B cell (primary cell): ENCODE results near the gene C2orf81. TPM values are rescaled to one million over a fixed set of nuclear protein-coding genes. Genes with fewer than 3 reads are reported as not detected.

Experiments
- ATAC-seq: fragments of 200-7000 bp; cut with Tn5 transposase; one replicate; pipeline ENCODE4 v1.10.0; 2021; ENCODE audit warnings: low read depth, mild to moderate bottlenecking, moderate number of reproducible peaks, moderate library complexity
- CTCF ChIA-PET: fragments of 350-600 bp; sonication (Branson Sonifier 250); formaldehyde crosslinking; loops from one replicate; lab custom pipeline; 2021; ENCODE audit warnings: antibody characterized with exemption, inconsistent platforms; lab: Charles Lee
- POLR2A ChIA-PET: fragments of 350-600 bp; sonication (Branson Sonifier 250); formaldehyde crosslinking; loops from one replicate; lab custom pipeline; 2021; ENCODE audit warnings: antibody characterized with exemption; lab: Charles Lee
- DNase-seq: peaks from one replicate; pipeline ENCODE4 v3.0.0; 2013
- H2AFZ ChIP-seq: 2 replicates; pipeline ENCODE4 v1.6.1; 2012; ENCODE audit warnings: mild to moderate bottlenecking, low read depth, low read length; ENCODE audit not compliant: insufficient read depth, poor library complexity, severe bottlenecking
- H3K27ac ChIP-seq, 2 donors: 1 replicate in 1 of 2; 2 replicates in 1 of 2; pipeline ENCODE4 v1.5.1; 2012 to 2013; ENCODE audit warnings: low read length in 2 of 2, mild to moderate bottlenecking in 2 of 2, moderate library complexity in 1 of 2
- H3K27me3 ChIP-seq, 4 experiments: fragments of 200-600 bp in 1 of 4; sonication (generic) in 1 of 4; replicated peaks in 1 of 4; 1 replicate in 2 of 4; 2 replicates in 2 of 4; pipeline versions ENCODE4 v1.6.1 to v1.7.0; 2013 to 2016; ENCODE audit warnings: low read length in 3 of 4, mild to moderate bottlenecking in 2 of 4, mixed read lengths in 1 of 4, moderate library complexity in 1 of 4; ENCODE audit not compliant: insufficient read depth in 4 of 4, control insufficient read depth in 3 of 4; ENCODE audit errors: control extremely low read depth in 1 of 4
- H3K36me3 ChIP-seq, 2 experiments: replicated peaks in 1 of 2; 1 replicate in 1 of 2; 2 replicates in 1 of 2; pipeline versions ENCODE4 v1.6.1 to v1.7.1; 2013; ENCODE audit warnings: low read length in 1 of 2; ENCODE audit not compliant: insufficient read depth in 2 of 2, control insufficient read depth in 1 of 2; ENCODE audit errors: control extremely low read depth in 1 of 2, extremely low read depth in 1 of 2
- H3K4me1 ChIP-seq, 2 donors: fragments of 200-600 bp in 1 of 2; sonication (generic) in 1 of 2; 1 replicate in 1 of 2; 2 replicates in 1 of 2; pipeline versions ENCODE4 v1.5.1 to v1.6.1; 2013 to 2017; ENCODE audit warnings: low read length in 2 of 2; ENCODE audit not compliant: control insufficient read depth in 2 of 2, insufficient read depth in 2 of 2
- H3K4me2 ChIP-seq: replicated peaks from 2 replicates; pipeline ENCODE3; 2012; ENCODE audit warnings: mild to moderate bottlenecking, low read depth, low read length; ENCODE audit not compliant: poor library complexity, severe bottlenecking
- H3K4me3 ChIP-seq, 5 experiments: fragments of 200-600 bp in 1 of 5; sonication (generic) in 1 of 5; 1 replicate in 3 of 5; 2 replicates in 2 of 5; pipeline versions ENCODE4 v1.5.1 to v1.7.0; 2011 to 2016; ENCODE audit warnings: low read length in 4 of 5, mild to moderate bottlenecking in 4 of 5, low read depth in 2 of 5, control low read depth in 1 of 5, moderate library complexity in 1 of 5; ENCODE audit not compliant: insufficient read depth in 1 of 5; ENCODE audit errors: control extremely low read depth in 1 of 5, extremely low read depth in 1 of 5
- H3K79me2 ChIP-seq: fragments of 200-600 bp; sonication (generic); one replicate; pipeline ENCODE4 v1.6.0; 2016; ENCODE audit warnings: low read length; ENCODE audit not compliant: control insufficient read depth, insufficient read depth
- H3K9ac ChIP-seq: fragments of 200-600 bp; sonication (generic); 2 replicates; pipeline ENCODE4 v1.6.1; 2017; ENCODE audit warnings: mild to moderate bottlenecking, low read length, moderate library complexity
- H3K9me3 ChIP-seq, 3 donors: one replicate each; pipeline versions ENCODE4 v1.6.1 to v1.7.1; 2013; ENCODE audit warnings: low read length in 2 of 3; ENCODE audit not compliant: control insufficient read depth in 2 of 3, insufficient read depth in 1 of 3; ENCODE audit errors: control extremely low read depth in 1 of 3
- H4K20me1 ChIP-seq: 2 replicates; pipeline ENCODE4 v1.6.0; 2012; ENCODE audit warnings: mild to moderate bottlenecking, low read length; ENCODE audit not compliant: insufficient read depth, control insufficient read depth, poor library complexity, severe bottlenecking
- H3K27ac Mint-ChIP-seq: one replicate; pipeline ENCODE4 v1.8.0; 2021; ENCODE audit warnings: mixed read lengths
- H3K27me3 Mint-ChIP-seq: one replicate; pipeline ENCODE4 v1.8.0; 2021; ENCODE audit warnings: mixed read lengths
- H3K4me1 Mint-ChIP-seq: one replicate; pipeline ENCODE4 v1.8.0; 2021; ENCODE audit warnings: mixed read lengths
- H3K4me3 Mint-ChIP-seq: one replicate; pipeline ENCODE4 v1.8.0; 2021; ENCODE audit warnings: mixed read lengths
- H3K9me3 Mint-ChIP-seq: one replicate; pipeline ENCODE4 v1.8.0; 2022; ENCODE audit warnings: mixed read lengths; ENCODE audit not compliant: insufficient read depth
- EZH2 ChIP-seq: IDR thresholded peaks from 2 replicates; pipeline ENCODE4 v1.6.1; 2012; ENCODE audit warnings: borderline replicate concordance, low read depth, mild to moderate bottlenecking, moderate library complexity, low read length; ENCODE audit not compliant: insufficient read depth, poor library complexity, severe bottlenecking
- WGBS: methylation state at CpG from one replicate; pipeline ENCODE4 v1.1.5; 2013; ENCODE audit warnings: missing lambda C conversion rate; ENCODE audit not compliant: insufficient coverage; 5-methylcytosine and 5-hydroxymethylcytosine counted together
- intact Hi-C: fragments of 100-400 bp; cut with micrococcal nuclease; formaldehyde crosslinking; loops from one replicate; pipeline ENCODE4 v1.10.0; 2022
- polyA plus RNA-seq: library from polyadenylated mRNA; depleted of rRNA; stranded (reverse); fragments of >200 nt; gene quantifications from 2 replicates; pipeline ENCODE4 v1.2.3, GENCODE V29; 2012
- total RNA-seq, 2 donors: library from RNA; stranded (reverse); fragments of 120-200 nt in 1 of 2; gene quantifications; 1 replicate in 1 of 2; 2 replicates in 1 of 2; pipeline versions ENCODE4 v1.2.3 to v1.2.4, GENCODE V29; 2013 to 2022
- TF ChIP-seq, protein P1 (sequence below): fragments of 200-600 bp; IDR thresholded peaks from one replicate; pipeline ENCODE4 v1.8.0; 2022; ENCODE audit warnings: antibody characterized with exemption, mild to moderate bottlenecking

Gene C2orf81
- total and polyA plus RNA-seq, 2 donors (not counting 1 experiment from before 2014, with no cell fraction given) = 5.4 to 8.6 TPM

DNA sequence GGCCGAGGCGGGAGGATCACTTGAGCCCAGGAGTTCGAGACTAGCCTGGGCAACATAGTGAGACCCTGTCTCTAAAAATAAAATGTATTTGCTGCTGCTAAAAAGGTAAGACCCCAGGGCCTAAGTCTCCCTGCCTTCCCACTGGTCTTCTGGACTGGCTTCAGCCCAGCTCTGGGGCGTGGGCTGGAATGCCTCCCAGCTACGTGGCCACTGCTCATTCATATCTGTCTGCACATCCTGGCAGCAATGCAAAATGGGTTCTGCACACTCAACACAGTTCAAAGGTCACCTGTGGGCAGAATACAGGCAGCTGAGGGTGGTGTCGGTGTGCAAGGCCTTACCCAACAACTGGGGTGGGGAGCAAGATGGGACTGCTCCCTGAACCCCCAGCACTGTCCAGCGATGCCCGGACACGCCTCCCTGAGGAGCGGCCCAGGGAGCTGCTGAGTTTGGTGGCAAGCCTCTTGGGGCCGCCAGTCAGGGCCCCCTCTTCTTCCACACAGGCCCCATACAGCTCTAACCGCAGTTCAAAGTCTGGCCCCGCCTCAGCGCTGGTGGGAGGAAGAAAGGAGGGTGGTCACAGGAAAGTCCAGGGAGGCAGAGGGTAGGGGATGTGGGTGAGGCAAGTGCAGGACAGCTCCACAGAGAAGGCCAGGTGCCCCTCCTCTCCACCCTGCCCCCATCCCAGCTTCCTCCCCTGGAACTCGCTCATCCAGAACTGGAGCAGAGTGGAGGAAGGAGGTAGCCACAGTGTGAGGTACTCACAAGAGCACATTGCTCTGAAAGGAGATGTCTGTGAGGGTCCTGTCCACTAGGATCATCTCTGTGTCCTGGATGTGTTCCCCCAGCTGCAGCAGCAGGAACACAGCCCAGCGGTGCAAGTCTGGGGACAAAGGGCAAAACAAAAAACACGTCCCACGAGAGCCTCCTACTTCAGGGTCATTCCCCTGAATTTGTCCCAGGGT, 8.3 kb upstream of the C2orf81 start:
- Histone ChIP-seq H3K27ac (no peak overlapping the region), H3K27me3 (no peaks in the 10 kb centered on the region), H3K36me3 (peaks cover 0 to 6% of the 10 kb centered on the region in 2 experiments), H3K9ac (no peak overlapping the region), H4K20me1 (no peaks in the 10 kb centered on the region), H3K79me2 (no peaks in the 10 kb centered on the region), H3K9me3 (no peaks in the 10 kb centered on the region), H3K4me1 (no peaks in the 10 kb centered on the region), H2AFZ (no peak overlapping the region), H3K4me3 (no peak overlapping the region), H3K4me2 (no peak overlapping the region)
- ATAC-seq (no peak), DNase-seq (no peak)
- H3K9me3 Mint-ChIP-seq = no peaks in the 10 kb centered on the region
- no peak overlapping the region for H3K4me3 Mint-ChIP-seq
- H3K27me3 Mint-ChIP-seq = no peaks in the 10 kb centered on the region
- H3K4me1 Mint-ChIP-seq = no peaks in the 10 kb centered on the region
- TF ChIP-seq EZH2 = no peak
- TF ChIP-seq, protein P1, sequence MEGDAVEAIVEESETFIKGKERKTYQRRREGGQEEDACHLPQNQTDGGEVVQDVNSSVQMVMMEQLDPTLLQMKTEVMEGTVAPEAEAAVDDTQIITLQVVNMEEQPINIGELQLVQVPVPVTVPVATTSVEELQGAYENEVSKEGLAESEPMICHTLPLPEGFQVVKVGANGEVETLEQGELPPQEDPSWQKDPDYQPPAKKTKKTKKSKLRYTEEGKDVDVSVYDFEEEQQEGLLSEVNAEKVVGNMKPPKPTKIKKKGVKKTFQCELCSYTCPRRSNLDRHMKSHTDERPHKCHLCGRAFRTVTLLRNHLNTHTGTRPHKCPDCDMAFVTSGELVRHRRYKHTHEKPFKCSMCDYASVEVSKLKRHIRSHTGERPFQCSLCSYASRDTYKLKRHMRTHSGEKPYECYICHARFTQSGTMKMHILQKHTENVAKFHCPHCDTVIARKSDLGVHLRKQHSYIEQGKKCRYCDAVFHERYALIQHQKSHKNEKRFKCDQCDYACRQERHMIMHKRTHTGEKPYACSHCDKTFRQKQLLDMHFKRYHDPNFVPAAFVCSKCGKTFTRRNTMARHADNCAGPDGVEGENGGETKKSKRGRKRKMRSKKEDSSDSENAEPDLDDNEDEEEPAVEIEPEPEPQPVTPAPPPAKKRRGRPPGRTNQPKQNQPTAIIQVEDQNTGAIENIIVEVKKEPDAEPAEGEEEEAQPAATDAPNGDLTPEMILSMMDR = no peak
- CTCF ChIA-PET = interaction anchor here (0.9 kb wide), 1 partner anchor 38 kb away, joined by 3 read pairs; no protein-coding TSS in a partner anchor
- 95% methylated on average over 12 of the region's 18 CpGs for WGBS
- intact Hi-C loops = no loop called here
- H3K27ac Mint-ChIP-seq = no peak overlapping the region
- POLR2A ChIA-PET = interaction anchor here (1.3 kb wide), 1 partner anchor 9 kb away, joined by 3 read pairs; the partner anchor contains the start of genes C2orf81 and WDR54

DNA sequence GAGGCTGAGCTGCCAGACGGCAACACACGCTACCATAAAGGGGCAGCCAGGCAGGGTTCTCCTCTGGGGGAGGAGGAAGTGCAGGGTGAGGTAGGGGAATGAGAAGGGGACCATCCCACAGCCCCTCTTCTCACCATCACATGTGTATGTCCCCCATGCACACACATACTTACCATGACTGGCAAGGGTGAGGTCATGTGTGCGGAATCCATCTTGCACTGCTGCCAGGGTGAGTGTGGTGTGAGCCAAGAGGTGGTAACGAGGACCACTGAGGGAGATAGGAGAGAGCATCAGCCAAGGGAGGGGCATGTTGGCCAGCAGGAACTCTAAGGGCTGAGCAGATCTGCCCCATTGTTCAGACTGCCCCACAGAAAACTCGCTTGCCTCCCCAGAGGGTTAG, 7.3 kb upstream of the C2orf81 start:
- ATAC-seq (no peak), DNase-seq (no peak)
- no peak overlapping the region for H2AFZ ChIP-seq
- H4K20me1 ChIP-seq = no peaks in the 10 kb centered on the region
- no peaks in the 10 kb centered on the region for H3K9me3 Mint-ChIP-seq
- ChIA-PET CTCF (interaction anchor here (0.7 kb wide), 1 partner anchor 53 kb away, joined by 3 read pairs; no protein-coding TSS in a partner anchor), POLR2A (interaction anchor here (0.6 kb wide), 1 partner anchor 23 kb away, joined by 4 read pairs; no protein-coding TSS in a partner anchor)
- H3K27me3 ChIP-seq = no peaks in the 10 kb centered on the region
- H3K4me2 ChIP-seq = no peak overlapping the region
- no peak overlapping the region for H3K9ac ChIP-seq
- TF ChIP-seq, protein P1 = no peak
- TF ChIP-seq EZH2 = no peak
- H3K79me2 ChIP-seq = no peaks in the 10 kb centered on the region
- H3K4me1 Mint-ChIP-seq = no peaks in the 10 kb centered on the region
- no peaks in the 10 kb centered on the region for H3K9me3 ChIP-seq
- H3K36me3 ChIP-seq = peaks cover 0 to 11% of the 10 kb centered on the region in 2 experiments
- H3K4me1 ChIP-seq = no peaks in the 10 kb centered on the region
- H3K27ac ChIP-seq = no peak overlapping the region
- intact Hi-C loops = no loop called here
- H3K27ac Mint-ChIP-seq = no peak overlapping the region
- no peak overlapping the region for H3K4me3 Mint-ChIP-seq
- no peaks in the 10 kb centered on the region for H3K27me3 Mint-ChIP-seq
- H3K4me3 ChIP-seq = no peak overlapping the region
- 94% methylated on average over 2 of the region's 5 CpGs for WGBS
